DND-41 (cell line): ENCODE results near the gene EFCAB13.

ENCODE experiments used
- EZH2 ChIP-seq: IDR thresholded peaks from 3 replicates; pipeline ENCODE4 v1.6.1; 2012; ENCODE audit warnings: borderline replicate concordance, low read depth, mild to moderate bottlenecking, moderate library complexity, low read length, inconsistent platforms; ENCODE audit not compliant: severe bottlenecking
- TF ChIP-seq, protein P1 (sequence below): IDR thresholded peaks from 2 replicates; pipeline ENCODE4 v1.5.1; 2012; ENCODE audit warnings: borderline replicate concordance, low read length, moderate library complexity, mild to moderate bottlenecking; ENCODE audit not compliant: poor library complexity, severe bottlenecking; ENCODE audit errors: extremely low read depth

DNA sequence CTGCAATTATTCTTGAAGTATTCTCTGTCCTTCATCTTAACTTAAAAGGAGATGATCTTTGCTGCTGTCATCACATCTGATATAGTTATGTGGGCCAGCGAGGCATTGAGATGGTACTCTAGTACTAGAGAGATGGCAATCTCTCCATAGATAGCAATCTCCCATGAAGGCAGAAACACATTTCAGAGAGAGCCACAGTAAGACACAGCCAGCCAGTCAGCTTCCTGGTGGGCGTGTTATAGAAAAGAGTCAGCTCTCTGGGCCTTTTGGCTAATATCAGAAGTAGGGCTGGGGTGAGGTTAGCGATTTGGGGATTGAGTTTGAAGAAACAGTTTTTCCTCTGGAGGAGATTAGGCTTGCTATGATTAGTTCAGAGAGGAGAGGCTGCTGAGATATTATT lies 22.6 kb upstream of the EFCAB13 start:
- TF ChIP-seq, protein P1, sequence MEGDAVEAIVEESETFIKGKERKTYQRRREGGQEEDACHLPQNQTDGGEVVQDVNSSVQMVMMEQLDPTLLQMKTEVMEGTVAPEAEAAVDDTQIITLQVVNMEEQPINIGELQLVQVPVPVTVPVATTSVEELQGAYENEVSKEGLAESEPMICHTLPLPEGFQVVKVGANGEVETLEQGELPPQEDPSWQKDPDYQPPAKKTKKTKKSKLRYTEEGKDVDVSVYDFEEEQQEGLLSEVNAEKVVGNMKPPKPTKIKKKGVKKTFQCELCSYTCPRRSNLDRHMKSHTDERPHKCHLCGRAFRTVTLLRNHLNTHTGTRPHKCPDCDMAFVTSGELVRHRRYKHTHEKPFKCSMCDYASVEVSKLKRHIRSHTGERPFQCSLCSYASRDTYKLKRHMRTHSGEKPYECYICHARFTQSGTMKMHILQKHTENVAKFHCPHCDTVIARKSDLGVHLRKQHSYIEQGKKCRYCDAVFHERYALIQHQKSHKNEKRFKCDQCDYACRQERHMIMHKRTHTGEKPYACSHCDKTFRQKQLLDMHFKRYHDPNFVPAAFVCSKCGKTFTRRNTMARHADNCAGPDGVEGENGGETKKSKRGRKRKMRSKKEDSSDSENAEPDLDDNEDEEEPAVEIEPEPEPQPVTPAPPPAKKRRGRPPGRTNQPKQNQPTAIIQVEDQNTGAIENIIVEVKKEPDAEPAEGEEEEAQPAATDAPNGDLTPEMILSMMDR = no peak
- TF ChIP-seq EZH2 = no peak
